IMR-90 (cell line): ENCODE data around the gene ADCY5. TPM values are rescaled to one million over a fixed set of nuclear protein-coding genes. Genes with fewer than 3 reads are reported as not detected.

Experiments
- ATAC-seq: fragments of 200-7000 bp; cut with Tn5 transposase; 2 replicates; pipeline ENCODE4 v1.9.1; 2020; ENCODE audit warnings: low read depth, mild to moderate bottlenecking, moderate library complexity
- BruUV-seq: library from RNA; stranded (reverse); fragments of 400-500 nt; replicated peaks from 2 replicates; lab custom pipeline; 2021; lab: Mats Ljungman, UMichigan
- CTCF ChIA-PET: fragments of 300-600 bp; formaldehyde crosslinking; extraction: SDS; loops from one replicate; lab custom pipeline; 2021; ENCODE audit warnings: antibody characterized with exemption; lab: Yijun Ruan, JAX
- POLR2A ChIA-PET: fragments of 300-600 bp; sonication (Branson Sonifier 250); formaldehyde crosslinking; loops from one replicate; lab custom pipeline; 2022; ENCODE audit warnings: antibody characterized with exemption; ENCODE audit not compliant: unreplicated experiment; lab: Charles Lee
- DNase-seq: peaks from one replicate; pipeline ENCODE4 v3.0.0; 2013
- H2AFZ ChIP-seq: replicated peaks from 2 replicates; pipeline ENCODE3; 2013; ENCODE audit warnings: low read length, mild to moderate bottlenecking; ENCODE audit not compliant: poor library complexity
- H2AK5ac ChIP-seq: 2 replicates; pipeline ENCODE4 v1.6.1; 2013; ENCODE audit warnings: low read depth, low read length, inconsistent platforms
- H2AK9ac ChIP-seq: replicated peaks from 2 replicates; pipeline ENCODE3; 2013; ENCODE audit warnings: mild to moderate bottlenecking, low read depth, low read length, moderate library complexity; ENCODE audit not compliant: poor library complexity
- H2BK120ac ChIP-seq: 2 replicates; pipeline ENCODE4 v1.6.1; 2013; ENCODE audit warnings: low read depth, low read length, inconsistent platforms
- H2BK15ac ChIP-seq: 3 replicates; pipeline ENCODE4 v1.6.1; 2013; ENCODE audit warnings: low read depth, low read length, inconsistent platforms
- H2BK20ac ChIP-seq: 2 replicates; pipeline ENCODE4 v1.6.1; 2013; ENCODE audit warnings: low read depth, mild to moderate bottlenecking, inconsistent platforms, low read length, moderate library complexity
- H2BK5ac ChIP-seq: 2 replicates; pipeline ENCODE4 v1.6.1; 2013; ENCODE audit warnings: mild to moderate bottlenecking, low read depth, low read length, inconsistent platforms; ENCODE audit not compliant: poor library complexity, severe bottlenecking
- H3K14ac ChIP-seq: replicated peaks from 2 replicates; pipeline ENCODE4 v1.6.1; 2013; ENCODE audit warnings: low read depth, low read length, inconsistent platforms
- H3K18ac ChIP-seq: 2 replicates; pipeline ENCODE4 v1.6.1; 2013; ENCODE audit warnings: low read depth, low read length, control low read depth
- H3K23ac ChIP-seq: 2 replicates; pipeline ENCODE4 v1.6.1; 2013; ENCODE audit warnings: low read depth, low read length, inconsistent platforms
- H3K27ac ChIP-seq: 2 replicates; pipeline ENCODE4 v1.5.1; 2013; ENCODE audit warnings: mild to moderate bottlenecking, control low read depth, low read length; ENCODE audit not compliant: insufficient read depth
- H3K27me3 ChIP-seq: 2 replicates; pipeline ENCODE4 v1.6.1; 2013; ENCODE audit warnings: low read length; ENCODE audit not compliant: control insufficient read depth, insufficient read depth
- H3K36me3 ChIP-seq: 2 replicates; pipeline ENCODE4 v1.6.1; 2013; ENCODE audit warnings: low read length, mixed read lengths; ENCODE audit not compliant: control insufficient read depth, insufficient read depth
- H3K4ac ChIP-seq: 2 replicates; pipeline ENCODE4 v1.6.1; 2013; ENCODE audit warnings: low read depth, low read length, inconsistent platforms
- H3K4me1 ChIP-seq: 2 replicates; pipeline ENCODE4 v1.6.1; 2013; ENCODE audit warnings: low read length, mixed read lengths; ENCODE audit not compliant: control insufficient read depth, insufficient read depth
- H3K4me2 ChIP-seq: 2 replicates; pipeline ENCODE4 v1.6.1; 2013; ENCODE audit warnings: low read depth, mild to moderate bottlenecking, control low read depth, low read length, moderate library complexity
- H3K4me3 ChIP-seq: 2 replicates; pipeline ENCODE4 v1.5.1; 2013; ENCODE audit warnings: low read depth, mild to moderate bottlenecking, control low read depth, low read length, moderate library complexity; ENCODE audit not compliant: insufficient read depth
- H3K56ac ChIP-seq: 2 replicates; pipeline ENCODE4 v1.6.1; 2013; ENCODE audit warnings: low read length, inconsistent platforms; ENCODE audit not compliant: insufficient read depth; ENCODE audit errors: extremely low read depth
- H3K79me1 ChIP-seq, 2 experiments: 2 replicates each; pipeline ENCODE4 v1.6.1; 2013; ENCODE audit warnings: low read length in 2 of 2, inconsistent platforms in 1 of 2, low read depth in 1 of 2
- H3K9ac ChIP-seq: 2 replicates; pipeline ENCODE4 v1.6.1; 2013; ENCODE audit warnings: low read depth, low read length, control low read depth
- H3K9me1 ChIP-seq: 2 replicates; pipeline ENCODE4 v1.6.1; 2013; ENCODE audit warnings: low read length, inconsistent platforms; ENCODE audit not compliant: insufficient read depth
- H3K9me3 ChIP-seq: 2 replicates; pipeline ENCODE4 v1.6.1; 2013; ENCODE audit warnings: low read length; ENCODE audit not compliant: control insufficient read depth, insufficient read depth
- H4K20me1 ChIP-seq: 2 replicates; pipeline ENCODE4 v1.6.1; 2013; ENCODE audit warnings: low read length, inconsistent platforms; ENCODE audit not compliant: insufficient read depth
- H4K5ac ChIP-seq: 2 replicates; pipeline ENCODE4 v1.6.1; 2013; ENCODE audit warnings: mild to moderate bottlenecking, low read depth, low read length, control low read depth
- H4K8ac ChIP-seq, 2 experiments: 2 replicates each; pipeline ENCODE4 v1.6.1; 2013; ENCODE audit warnings: low read depth in 2 of 2, low read length in 2 of 2, control low read depth in 1 of 2, inconsistent platforms in 1 of 2
- H4K91ac ChIP-seq: 2 replicates; pipeline ENCODE4 v1.6.1; 2013; ENCODE audit warnings: low read depth, low read length, inconsistent platforms; ENCODE audit not compliant: insufficient read depth
- CEBPB ChIP-seq: IDR thresholded peaks from 2 replicates; pipeline ENCODE4 v1.6.1; 2012; ENCODE audit warnings: low read depth, low read length, improper control_type of control experiment
- MAFK ChIP-seq: IDR thresholded peaks from 2 replicates; pipeline ENCODE4 v1.6.1; 2012; ENCODE audit warnings: low read depth, low read length, improper control_type of control experiment
- MAZ ChIP-seq: IDR thresholded peaks from 2 replicates; pipeline ENCODE4 v1.6.1; 2012; ENCODE audit warnings: low read depth, mild to moderate bottlenecking, low read length, improper control_type of control experiment, moderate library complexity, borderline replicate concordance
- MXI1 ChIP-seq: IDR thresholded peaks from 2 replicates; pipeline ENCODE4 v1.6.1; 2012; ENCODE audit warnings: low read depth, mild to moderate bottlenecking, low read length, moderate library complexity, borderline replicate concordance
- NFE2L2 ChIP-seq: fragments of 150-350 bp; IDR thresholded peaks from 2 replicates; pipeline ENCODE4 v1.6.1; 2016; ENCODE audit warnings: low read depth, mild to moderate bottlenecking, low read length
- RAD21 ChIP-seq: IDR thresholded peaks from 2 replicates; pipeline ENCODE4 v1.6.1; 2012; ENCODE audit warnings: low read length, improper control_type of control experiment
- RCOR1 ChIP-seq: IDR thresholded peaks from 2 replicates; pipeline ENCODE4 v1.6.1; 2012; ENCODE audit warnings: mild to moderate bottlenecking, low read length, improper control_type of control experiment; ENCODE audit not compliant: insufficient replicate concordance
- RFX5 ChIP-seq: IDR thresholded peaks from 2 replicates; pipeline ENCODE4 v1.8.0; 2012; ENCODE audit warnings: low read depth, mild to moderate bottlenecking, low read length, moderate library complexity
- WGBS, 2 experiments: methylation state at CpG; one replicate each; pipeline versions ENCODE4 v1.1.5 to v1.1.7; 2013; ENCODE audit warnings: missing lambda C conversion rate in 2 of 2; ENCODE audit not compliant: insufficient read length in 1 of 2; ENCODE audit errors: extremely low coverage in 2 of 2; 5-methylcytosine and 5-hydroxymethylcytosine counted together
- dilution Hi-C: fragments of 300-500 bp; cut with HindIII; formaldehyde crosslinking; loops from one replicate; pipeline ENCODE4 v1.14.3; 2018; ENCODE audit warnings: low sequenced_read_pairs; ENCODE audit not compliant: unreplicated experiment
- in situ Hi-C: fragments of 300-500 bp; cut with MboI; formaldehyde crosslinking; loops from 3 replicates; pipeline ENCODE4 v1.14.3; 2019; ENCODE audit warnings: low sequenced_read_pairs, inconsistent platforms, mixed read lengths
- intact Hi-C: fragments of 100-400 bp; cut with micrococcal nuclease; formaldehyde crosslinking; loops from 2 replicates; pipeline ENCODE4 v1.10.0; 2022
- polyA plus RNA-seq, 3 experiments: library from polyadenylated mRNA; depleted of rRNA; stranded (reverse); fragments of >200 nt; gene quantifications; 2 replicates each; pipeline ENCODE4 v1.2.3, GENCODE V29; 2012; ENCODE audit warnings: low replicate concordance in 1 of 3
- total RNA-seq: library from RNA; depleted of rRNA; stranded (reverse); fragments of >200 nt; gene quantifications from 2 replicates; pipeline ENCODE4 v1.2.3, GENCODE V29; 2012

ADCY5 gene
- total and polyA plus RNA-seq, 2 of the 4 experiments (the other 2 are of a cell fraction), result 0.14 to 0.18 TPM

DNA sequence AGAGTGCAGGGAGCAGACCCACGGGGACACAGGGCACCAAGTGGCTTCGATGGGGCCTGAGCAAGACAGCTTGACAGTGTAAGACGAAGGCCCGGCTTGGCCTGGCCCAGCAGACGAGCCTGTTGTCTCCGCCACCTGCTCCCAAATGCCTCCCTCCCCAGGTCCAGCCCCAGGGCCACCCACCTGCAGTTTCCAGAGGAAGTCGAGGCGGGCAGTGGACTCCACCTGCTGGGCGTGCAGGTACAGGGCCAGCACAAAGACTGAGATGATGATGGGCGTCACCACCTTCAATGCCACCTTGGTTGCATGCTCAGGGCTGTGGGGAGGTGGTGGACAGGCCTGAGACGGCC is 153.0 kb downstream of the ADCY5 start:
- Histone ChIP-seq H4K91ac (no peak overlapping the region), H2AFZ (no peak overlapping the region), H3K56ac (no peak overlapping the region), H4K20me1 (no peaks in the 10 kb centered on the region), H3K4me2 (no peak overlapping the region), H3K14ac (no peak overlapping the region), H3K4ac (no peak overlapping the region), H3K23ac (no peak overlapping the region), H4K5ac (no peak overlapping the region), H2AK9ac (no peak overlapping the region), H3K4me3 (no peak overlapping the region), H3K4me1 (no peaks in the 10 kb centered on the region), H3K79me1 (no peaks in the 10 kb centered on the region), H2BK20ac (no peak overlapping the region), H3K9me3 (no peaks in the 10 kb centered on the region), H3K36me3 (no peaks in the 10 kb centered on the region), H3K9me1 (no peaks in the 10 kb centered on the region), H2AK5ac (no peak overlapping the region), H3K27me3 (peaks cover 57% of the 10 kb centered on the region), H2BK120ac (no peak overlapping the region), H3K27ac (no peak overlapping the region), H3K9ac (no peak overlapping the region), H2BK5ac (no peak overlapping the region), H3K18ac (no peak overlapping the region), H4K8ac (no peak overlapping the region), H2BK15ac (no peak overlapping the region)
- BruUV-seq, result no TSS peak
- CTCF ChIA-PET, result interaction anchor here (1.5 kb wide), 1 partner anchor 10 kb away, joined by 3 read pairs; no protein-coding TSS in a partner anchor
- dilution Hi-C loops, result no loop called here
- 52% methylated on average over 6 of the region's 11 CpGs; no CpG with 5 or more reads in 1 of the 2 experiments for WGBS, 2 experiments
- intact Hi-C loops, result no loop called here
- ATAC-seq (no peak), DNase-seq (no peak)
- POLR2A ChIA-PET, result no interaction called here
- in situ Hi-C loops, result no loop called here
- TF ChIP-seq CEBPB (no peak), RFX5 (no peak), RAD21 (no peak), RCOR1 (no peak), MAZ (no peak), MAFK (no peak), MXI1 (no peak), NFE2L2 (no peak)
